ENCODE results near the gene MS4A4E. TPM values are rescaled to one million over a fixed set of nuclear protein-coding genes. Genes with fewer than 3 reads are reported as not detected.

Gene MS4A4E
- total and polyA plus RNA-seq, 2 donors (not counting 3 experiments of a cell fraction or from before 2014, with no cell fraction given) = not detected

- CTCF ChIA-PET = no interaction called here
- no TSS peak for BruUV-seq (replicated peaks)
- POLR2A ChIA-PET = no interaction called here
These were observed 21.2 kb downstream of the MS4A4E start for GRCh38 chr11:60221692-60222091.

More at GRCh38 chr11:60221692-60222091, 21.2 kb downstream of the MS4A4E start:
- no peak overlapping the region for H3K9ac ChIP-seq (replicated peaks; ENCODE audit: extremely low read depth, insufficient read depth, low read length)
- H3K79me2 ChIP-seq (ENCODE audit: control insufficient read depth, insufficient read depth, low read length) = no peaks in the 10 kb centered on the region
- no peaks in the 10 kb centered on the region for H3K36me3 ChIP-seq (ENCODE audit: control insufficient read depth in 2 of 2, extremely low read depth in 1 of 2, insufficient read depth in 2 of 2, low read length in 2 of 2)
- no peaks in the 10 kb centered on the region for H3K4me1 ChIP-seq (ENCODE audit: control insufficient read depth, extremely low read depth, insufficient read depth, low read length)
- intact Hi-C loops (cut with micrococcal nuclease) (no loop called here), dilution Hi-C loops (cut with MboI; ENCODE audit: extremely low pct_ligation_motif_present, low sequenced_read_pairs) (no loop called here)
- FAIRE-seq (no peak), DNase-seq (ENCODE audit: low read depth, low spot score) (no peak)
- H3K9me3 ChIP-seq (replicated peaks; ENCODE audit: control insufficient read depth, insufficient read depth, low read length) = no peaks in the 10 kb centered on the region
- H3K4me3 ChIP-seq (replicated peaks in 1 of 3; ENCODE audit: insufficient read depth in 1 of 3, low read depth in 1 of 3, low read length in 3 of 3) = no peak overlapping the region
- no peak overlapping the region for H3K4me2 ChIP-seq (ENCODE audit: insufficient read depth, low read length)
- no peaks in the 10 kb centered on the region for H3K27me3 ChIP-seq (ENCODE audit: control insufficient read depth in 2 of 2, insufficient read depth in 2 of 2, low read length in 2 of 2)
- no peak overlapping the region for H2AFZ ChIP-seq (ENCODE audit: low read depth, low read length)
- no peaks in the 10 kb centered on the region for H4K20me1 ChIP-seq (replicated peaks; ENCODE audit: control insufficient read depth, extremely low read depth, insufficient read depth, low read length)
- TF ChIP-seq EZH2 (IDR thresholded peaks at IDR 0.05; ENCODE audit: borderline replicate concordance, low read depth, low read length, severe bottlenecking) (no peak), MAX (IDR thresholded peaks at IDR 0.05; ENCODE audit: insufficient read depth, insufficient read length) (no peak), JUN (IDR thresholded peaks at IDR 0.05; ENCODE audit: borderline replicate concordance, insufficient read depth, insufficient read length, low read depth) (no peak), CTCF (IDR thresholded peaks at IDR 0.05; ENCODE audit: extremely low read depth in 1 of 2, insufficient read depth in 1 of 2, low read depth in 1 of 2, low read length in 2 of 2) (no peak), GATA2 (IDR thresholded peaks at IDR 0.05; ENCODE audit: insufficient read depth, insufficient read length, low read depth, low read length) (no peak), POLR2AphosphoS5 (IDR thresholded peaks at IDR 0.05; ENCODE audit: insufficient read depth, low read depth, low read length) (no peak), MYC (IDR thresholded peaks at IDR 0.05; ENCODE audit: low read depth, low read length) (no peak), FOS (IDR thresholded peaks at IDR 0.05; ENCODE audit: borderline replicate concordance, insufficient read depth, low read length) (no peak), POLR2A (IDR thresholded peaks at IDR 0.05; ENCODE audit: low read depth, low read length) (no peak)
- H3K9me1 ChIP-seq (replicated peaks; ENCODE audit: control insufficient read depth, extremely low read depth, insufficient read depth, low read length) = no peaks in the 10 kb centered on the region
- H3K27ac ChIP-seq (ENCODE audit: insufficient read depth, low read depth, low read length) = no peak overlapping the region

Data from endothelial cell of umbilical vein (primary cell).